OCI-LY1 (cell line): Measurements from ENCODE around the gene ENOX2.

Experiments used
- EZH2 ChIP-seq: fragments of 200-600 bp; sonication (generic), shearing (Covaris generic); IDR thresholded peaks from 2 replicates; pipeline ENCODE4 v1.8.0; 2017; ENCODE audit warnings: borderline replicate concordance, mixed run types, mild to moderate bottlenecking, antibody characterized with exemption, low read length, moderate library complexity, mixed read lengths
- TF ChIP-seq, protein P1 (sequence below): fragments of 200-600 bp; sonication (generic), shearing (Covaris generic); IDR thresholded peaks from 2 replicates; pipeline ENCODE4 v1.5.1; 2017; ENCODE audit warnings: mild to moderate bottlenecking, antibody characterized with exemption, low read length, moderate library complexity, mixed read lengths

DNA sequence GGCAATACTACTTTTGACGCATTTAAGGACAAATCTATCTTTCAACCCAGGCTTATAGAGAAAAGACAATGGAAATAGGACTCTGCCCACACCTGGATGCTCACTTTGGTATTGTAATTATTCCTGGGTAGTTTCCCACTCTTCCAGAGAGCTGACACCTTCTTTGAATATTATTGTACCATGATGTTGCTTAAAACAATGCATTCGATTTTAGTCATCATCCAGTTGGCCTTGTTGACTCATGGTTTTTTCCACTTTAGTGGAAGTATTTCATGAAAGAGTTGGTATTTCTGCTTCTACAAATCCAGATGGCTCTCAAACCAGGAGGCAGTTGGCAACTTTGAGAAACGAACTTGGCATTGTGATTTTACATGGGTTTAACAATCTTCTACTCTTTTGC lies 124.2 kb downstream of the ENOX2 start:
- TF ChIP-seq, protein P1, sequence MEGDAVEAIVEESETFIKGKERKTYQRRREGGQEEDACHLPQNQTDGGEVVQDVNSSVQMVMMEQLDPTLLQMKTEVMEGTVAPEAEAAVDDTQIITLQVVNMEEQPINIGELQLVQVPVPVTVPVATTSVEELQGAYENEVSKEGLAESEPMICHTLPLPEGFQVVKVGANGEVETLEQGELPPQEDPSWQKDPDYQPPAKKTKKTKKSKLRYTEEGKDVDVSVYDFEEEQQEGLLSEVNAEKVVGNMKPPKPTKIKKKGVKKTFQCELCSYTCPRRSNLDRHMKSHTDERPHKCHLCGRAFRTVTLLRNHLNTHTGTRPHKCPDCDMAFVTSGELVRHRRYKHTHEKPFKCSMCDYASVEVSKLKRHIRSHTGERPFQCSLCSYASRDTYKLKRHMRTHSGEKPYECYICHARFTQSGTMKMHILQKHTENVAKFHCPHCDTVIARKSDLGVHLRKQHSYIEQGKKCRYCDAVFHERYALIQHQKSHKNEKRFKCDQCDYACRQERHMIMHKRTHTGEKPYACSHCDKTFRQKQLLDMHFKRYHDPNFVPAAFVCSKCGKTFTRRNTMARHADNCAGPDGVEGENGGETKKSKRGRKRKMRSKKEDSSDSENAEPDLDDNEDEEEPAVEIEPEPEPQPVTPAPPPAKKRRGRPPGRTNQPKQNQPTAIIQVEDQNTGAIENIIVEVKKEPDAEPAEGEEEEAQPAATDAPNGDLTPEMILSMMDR = no peak
- no peak for TF ChIP-seq EZH2
